ENCODE data around the gene TNC. TPM values are rescaled to one million over a fixed set of nuclear protein-coding genes. Genes with fewer than 3 reads are reported as not detected.
A peak's percentile ranks its signal among the peaks of the same experiment; 100 is the strongest.

Gene TNC
- total and polyA plus RNA-seq, 10 of the 15 experiments (the other 5 are each of a cell fraction or from before 2014, with no cell fraction given): 0.05 to 4.2 (median 0.14) TPM

DNA sequence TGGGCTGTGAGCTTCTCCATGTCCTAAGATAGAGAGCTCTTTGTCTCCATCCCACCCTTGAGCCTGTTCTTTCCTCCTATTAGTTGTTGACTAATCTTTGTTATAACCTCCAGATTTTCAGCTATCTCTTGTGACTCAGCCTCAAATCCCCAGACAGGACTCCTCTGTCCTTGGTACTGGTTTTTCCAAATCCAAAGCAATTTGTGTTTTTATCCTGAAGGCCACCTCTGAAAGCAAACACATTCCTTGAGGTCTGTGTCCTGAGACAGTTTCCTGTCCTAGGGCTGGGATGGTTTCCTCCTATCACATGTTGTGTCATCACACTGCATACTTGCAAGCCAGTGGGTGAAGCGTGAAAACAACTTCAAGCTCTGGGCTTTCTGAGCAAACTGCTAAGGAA lies 8.5 kb downstream of the TNC start:
- Histone ChIP-seq H3K36me3 (ENCODE audit: control insufficient read depth in 2 of 2, insufficient read depth in 2 of 2, low read length in 1 of 2) (no peaks in the 10 kb centered on the region), H2AFZ (ENCODE audit: control insufficient read depth, low read depth, low read length) (no peak overlapping the region), H3K9me3 (replicated peaks; ENCODE audit: control insufficient read depth, insufficient read depth, low read length) (no peaks in the 10 kb centered on the region), H3K27me3 (replicated peaks in 1 of 2; ENCODE audit: control insufficient read depth in 2 of 2, insufficient read depth in 2 of 2, low read length in 1 of 2) (no peaks in the 10 kb centered on the region; a peak in 1 of 4 replicates), H3K4me2 (ENCODE audit: control insufficient read depth, insufficient read depth) (no peak overlapping the region), H3K4me3 (no peak overlapping the region), H3K27ac (ENCODE audit: control insufficient read depth, insufficient read depth) (no peak overlapping the region), H3K79me2 (ENCODE audit: control insufficient read depth, insufficient read depth, low read length) (no peaks in the 10 kb centered on the region), H4K20me1 (ENCODE audit: control insufficient read depth, insufficient read depth) (no peaks in the 10 kb centered on the region), H3K9ac (ENCODE audit: control insufficient read depth, insufficient read depth, low read length) (no peak overlapping the region), H3K4me1 (ENCODE audit: control insufficient read depth, insufficient read depth, low read length) (no peaks in the 10 kb centered on the region)
- intact Hi-C loops (cut with micrococcal nuclease; ENCODE audit: unreplicated experiment) (no loop called here), in situ Hi-C loops (cut with MboI) (no loop called here)
- BruUV-seq (replicated peaks): no TSS peak
- ChIA-PET SMC1A (ENCODE audit: uncharacterized antibody, unreplicated experiment) (no interaction called here), POLR2A (no interaction called here), CTCF (no interaction called here), RAD21 (ENCODE audit: unreplicated experiment) (no interaction called here)
- 0% methylated on average over 1 of the region's 1 CpG for WGBS (ENCODE audit: insufficient coverage, insufficient replicate concordance, low lambda C conversion rate, missing lambda C conversion rate)
- DNase-seq (ENCODE audit: low read depth, low spot score): no peak
- FAIRE-seq: no peak
- no peak for ATAC-seq
- TF ChIP-seq NRF1 (conservative IDR thresholded peaks at IDR 0.05; ENCODE audit: low read depth, low read length): no peak
- TF ChIP-seq, protein P1, sequence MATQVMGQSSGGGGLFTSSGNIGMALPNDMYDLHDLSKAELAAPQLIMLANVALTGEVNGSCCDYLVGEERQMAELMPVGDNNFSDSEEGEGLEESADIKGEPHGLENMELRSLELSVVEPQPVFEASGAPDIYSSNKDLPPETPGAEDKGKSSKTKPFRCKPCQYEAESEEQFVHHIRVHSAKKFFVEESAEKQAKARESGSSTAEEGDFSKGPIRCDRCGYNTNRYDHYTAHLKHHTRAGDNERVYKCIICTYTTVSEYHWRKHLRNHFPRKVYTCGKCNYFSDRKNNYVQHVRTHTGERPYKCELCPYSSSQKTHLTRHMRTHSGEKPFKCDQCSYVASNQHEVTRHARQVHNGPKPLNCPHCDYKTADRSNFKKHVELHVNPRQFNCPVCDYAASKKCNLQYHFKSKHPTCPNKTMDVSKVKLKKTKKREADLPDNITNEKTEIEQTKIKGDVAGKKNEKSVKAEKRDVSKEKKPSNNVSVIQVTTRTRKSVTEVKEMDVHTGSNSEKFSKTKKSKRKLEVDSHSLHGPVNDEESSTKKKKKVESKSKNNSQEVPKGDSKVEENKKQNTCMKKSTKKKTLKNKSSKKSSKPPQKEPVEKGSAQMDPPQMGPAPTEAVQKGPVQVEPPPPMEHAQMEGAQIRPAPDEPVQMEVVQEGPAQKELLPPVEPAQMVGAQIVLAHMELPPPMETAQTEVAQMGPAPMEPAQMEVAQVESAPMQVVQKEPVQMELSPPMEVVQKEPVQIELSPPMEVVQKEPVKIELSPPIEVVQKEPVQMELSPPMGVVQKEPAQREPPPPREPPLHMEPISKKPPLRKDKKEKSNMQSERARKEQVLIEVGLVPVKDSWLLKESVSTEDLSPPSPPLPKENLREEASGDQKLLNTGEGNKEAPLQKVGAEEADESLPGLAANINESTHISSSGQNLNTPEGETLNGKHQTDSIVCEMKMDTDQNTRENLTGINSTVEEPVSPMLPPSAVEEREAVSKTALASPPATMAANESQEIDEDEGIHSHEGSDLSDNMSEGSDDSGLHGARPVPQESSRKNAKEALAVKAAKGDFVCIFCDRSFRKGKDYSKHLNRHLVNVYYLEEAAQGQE (IDR thresholded peaks at IDR 0.05; ENCODE audit: low read depth, low read length): peak; percentile 39; the same call in 1 of the 2 replicates

- no peak for FAIRE-seq
- intact Hi-C loops (cut with micrococcal nuclease; ENCODE audit: unreplicated experiment) (no loop called here), in situ Hi-C loops (cut with MboI) (no loop called here)
- WGBS (ENCODE audit: insufficient coverage, insufficient replicate concordance, low lambda C conversion rate, missing lambda C conversion rate): 21% methylated on average over 2 of the region's 2 CpGs
- POLR2A ChIA-PET: no interaction called here
- H3K9me3 ChIP-seq (replicated peaks; ENCODE audit: control insufficient read depth, insufficient read depth, low read length): no peaks in the 10 kb centered on the region
- H3K27me3 ChIP-seq (replicated peaks in 1 of 2; ENCODE audit: control insufficient read depth in 2 of 2, insufficient read depth in 2 of 2, low read length in 1 of 2): no peaks in the 10 kb centered on the region; a peak in 1 of 4 replicates
- RAD21 ChIA-PET (ENCODE audit: unreplicated experiment): no interaction called here
- no peak for ATAC-seq
- no peaks in the 10 kb centered on the region for H3K36me3 ChIP-seq (ENCODE audit: control insufficient read depth in 2 of 2, insufficient read depth in 2 of 2, low read length in 1 of 2)
- no peak overlapping the region for H3K4me3 ChIP-seq
- SMC1A ChIA-PET (ENCODE audit: uncharacterized antibody, unreplicated experiment): interaction anchor here (1.4 to 2.2 kb wide), 2 partner anchors 9 to 15 kb away, joined by 3 to 7 read pairs; no protein-coding TSS in a partner anchor
- H3K4me1 ChIP-seq (ENCODE audit: control insufficient read depth, insufficient read depth, low read length): no peaks in the 10 kb centered on the region
- no peaks in the 10 kb centered on the region for H4K20me1 ChIP-seq (ENCODE audit: control insufficient read depth, insufficient read depth)
- H2AFZ ChIP-seq (ENCODE audit: control insufficient read depth, low read depth, low read length): no peak overlapping the region
- no peak for DNase-seq (ENCODE audit: low read depth, low spot score)
- H3K27ac ChIP-seq (ENCODE audit: control insufficient read depth, insufficient read depth): no peak overlapping the region
- CTCF ChIA-PET: interaction anchor here (1.3 to 1.4 kb wide), 2 partner anchors 16 to 17 kb away, joined by 3 to 4 read pairs; no protein-coding TSS in a partner anchor
- H3K9ac ChIP-seq (ENCODE audit: control insufficient read depth, insufficient read depth, low read length): no peak overlapping the region
- H3K4me2 ChIP-seq (ENCODE audit: control insufficient read depth, insufficient read depth): no peak overlapping the region
- BruUV-seq (replicated peaks): no TSS peak
- no peaks in the 10 kb centered on the region for H3K79me2 ChIP-seq (ENCODE audit: control insufficient read depth, insufficient read depth, low read length)
- TF ChIP-seq NFYA (IDR thresholded peaks at IDR 0.05; ENCODE audit: borderline replicate concordance, low read depth, low read length) (no peak), BRCA1 (IDR thresholded peaks at IDR 0.05; ENCODE audit: low read depth, low read length) (no peak), TCF12 (IDR thresholded peaks at IDR 0.05; ENCODE audit: low read depth, low read length) (no peak), MXI1 (IDR thresholded peaks at IDR 0.05; ENCODE audit: low read depth, low read length) (no peak), POLR2AphosphoS5 (IDR thresholded peaks at IDR 0.05; ENCODE audit: low read length) (no peak), BHLHE40 (IDR thresholded peaks at IDR 0.05; ENCODE audit: borderline replicate concordance in 1 of 2, low read depth in 2 of 2, low read length in 1 of 2) (no peak)
- TF ChIP-seq, protein P2, sequence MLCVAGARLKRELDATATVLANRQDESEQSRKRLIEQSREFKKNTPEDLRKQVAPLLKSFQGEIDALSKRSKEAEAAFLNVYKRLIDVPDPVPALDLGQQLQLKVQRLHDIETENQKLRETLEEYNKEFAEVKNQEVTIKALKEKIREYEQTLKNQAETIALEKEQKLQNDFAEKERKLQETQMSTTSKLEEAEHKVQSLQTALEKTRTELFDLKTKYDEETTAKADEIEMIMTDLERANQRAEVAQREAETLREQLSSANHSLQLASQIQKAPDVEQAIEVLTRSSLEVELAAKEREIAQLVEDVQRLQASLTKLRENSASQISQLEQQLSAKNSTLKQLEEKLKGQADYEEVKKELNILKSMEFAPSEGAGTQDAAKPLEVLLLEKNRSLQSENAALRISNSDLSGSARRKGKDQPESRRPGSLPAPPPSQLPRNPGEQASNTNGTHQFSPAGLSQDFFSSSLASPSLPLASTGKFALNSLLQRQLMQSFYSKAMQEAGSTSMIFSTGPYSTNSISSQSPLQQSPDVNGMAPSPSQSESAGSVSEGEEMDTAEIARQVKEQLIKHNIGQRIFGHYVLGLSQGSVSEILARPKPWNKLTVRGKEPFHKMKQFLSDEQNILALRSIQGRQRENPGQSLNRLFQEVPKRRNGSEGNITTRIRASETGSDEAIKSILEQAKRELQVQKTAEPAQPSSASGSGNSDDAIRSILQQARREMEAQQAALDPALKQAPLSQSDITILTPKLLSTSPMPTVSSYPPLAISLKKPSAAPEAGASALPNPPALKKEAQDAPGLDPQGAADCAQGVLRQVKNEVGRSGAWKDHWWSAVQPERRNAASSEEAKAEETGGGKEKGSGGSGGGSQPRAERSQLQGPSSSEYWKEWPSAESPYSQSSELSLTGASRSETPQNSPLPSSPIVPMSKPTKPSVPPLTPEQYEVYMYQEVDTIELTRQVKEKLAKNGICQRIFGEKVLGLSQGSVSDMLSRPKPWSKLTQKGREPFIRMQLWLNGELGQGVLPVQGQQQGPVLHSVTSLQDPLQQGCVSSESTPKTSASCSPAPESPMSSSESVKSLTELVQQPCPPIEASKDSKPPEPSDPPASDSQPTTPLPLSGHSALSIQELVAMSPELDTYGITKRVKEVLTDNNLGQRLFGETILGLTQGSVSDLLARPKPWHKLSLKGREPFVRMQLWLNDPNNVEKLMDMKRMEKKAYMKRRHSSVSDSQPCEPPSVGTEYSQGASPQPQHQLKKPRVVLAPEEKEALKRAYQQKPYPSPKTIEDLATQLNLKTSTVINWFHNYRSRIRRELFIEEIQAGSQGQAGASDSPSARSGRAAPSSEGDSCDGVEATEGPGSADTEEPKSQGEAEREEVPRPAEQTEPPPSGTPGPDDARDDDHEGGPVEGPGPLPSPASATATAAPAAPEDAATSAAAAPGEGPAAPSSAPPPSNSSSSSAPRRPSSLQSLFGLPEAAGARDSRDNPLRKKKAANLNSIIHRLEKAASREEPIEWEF (IDR thresholded peaks at IDR 0.05; ENCODE audit: insufficient replicate concordance, low read depth, low read length): no peak
These were observed 10.3 kb downstream of the TNC start for GRCh38 chr9:115107701-115108100.
